SJSA1 (cell line): ENCODE data around the gene POM121L12. TPM values are rescaled to one million over a fixed set of nuclear protein-coding genes. Genes with fewer than 3 reads are reported as not detected.

Source experiments
- DNase-seq, 2 experiments: peaks; one replicate each; pipeline ENCODE4 v3.0.0-alpha.2; 2015 to 2020; ENCODE audit warnings: low spot score in 2 of 2, low read depth in 1 of 2
- H3K27ac ChIP-seq: fragments of 250-450 bp; sonication (Bioruptor Pico); 2 replicates; pipeline ENCODE4 v1.5.1; 2020; ENCODE audit warnings: mild to moderate bottlenecking, moderate library complexity
- H3K27me3 ChIP-seq: fragments of 250-450 bp; sonication (Bioruptor Pico); replicated peaks from 2 replicates; pipeline ENCODE4 v1.5.1; 2020; ENCODE audit warnings: mild to moderate bottlenecking, moderate library complexity
- H3K36me3 ChIP-seq: fragments of 250-450 bp; sonication (Bioruptor Pico); 2 replicates; pipeline ENCODE4 v1.5.1; 2020; ENCODE audit warnings: mild to moderate bottlenecking
- H3K4me1 ChIP-seq: fragments of 250-450 bp; sonication (Bioruptor Pico); replicated peaks from 2 replicates; pipeline ENCODE4 v1.6.1; 2021; ENCODE audit warnings: mild to moderate bottlenecking
- H3K4me3 ChIP-seq: fragments of 250-450 bp; sonication (Bioruptor Pico); 2 replicates; pipeline ENCODE4 v1.5.1; 2020; ENCODE audit warnings: mild to moderate bottlenecking
- H3K9me3 ChIP-seq: fragments of 250-450 bp; sonication (Bioruptor Pico); replicated peaks from 2 replicates; pipeline ENCODE4 v1.5.1; 2020; ENCODE audit warnings: mild to moderate bottlenecking
- total RNA-seq: library from RNA; depleted of rRNA; stranded (reverse); fragments of >200 nt; shearing (Covaris generic); gene quantifications from 2 replicates; pipeline ENCODE4 v1.2.3, GENCODE V29; 2014

The POM121L12 gene
- total RNA-seq, 1 experiment from 2014 or later, result not detected

GRCh38 chr7:53060066-53060465, 24.6 kb downstream of the POM121L12 start:
- Histone ChIP-seq H3K4me1 (no peaks in the 10 kb centered on the region), H3K27ac (no peak overlapping the region), H3K36me3 (no peaks in the 10 kb centered on the region), H3K9me3 (no peaks in the 10 kb centered on the region; the same call in 1 of the 2 replicates), H3K27me3 (no peaks in the 10 kb centered on the region), H3K4me3 (no peak overlapping the region)
- no peak for DNase-seq

GRCh38 chr7:53062796-53063195, 27.4 kb downstream of the POM121L12 start:
- DNase-seq, result no peak
- Histone ChIP-seq H3K36me3 (no peaks in the 10 kb centered on the region), H3K9me3 (no peaks in the 10 kb centered on the region; the same call in 1 of the 2 replicates)

GRCh38 chr7:53068673-53069072, 33.2 kb downstream of the POM121L12 start:
- Histone ChIP-seq H3K27me3 (no peaks in the 10 kb centered on the region), H3K9me3 (0 out of 2 replicates have a peak, but pooled peaks cover 2% of the 10 kb centered on the region), H3K4me3 (no peak overlapping the region), H3K27ac (no peak overlapping the region), H3K4me1 (no peaks in the 10 kb centered on the region), H3K36me3 (no peaks in the 10 kb centered on the region)
- no peak for DNase-seq

More at GRCh38 chr7:53062796-53063195, 27.4 kb downstream of the POM121L12 start:
- Histone ChIP-seq H3K27me3 (no peaks in the 10 kb centered on the region), H3K4me3 (no peak overlapping the region), H3K4me1 (no peaks in the 10 kb centered on the region), H3K27ac (no peak overlapping the region)

- H3K4me1 ChIP-seq, result no peaks in the 10 kb centered on the region
- DNase-seq, result no peak
- H3K27me3 ChIP-seq, result no peaks in the 10 kb centered on the region
- H3K36me3 ChIP-seq, result no peaks in the 10 kb centered on the region
- H3K27ac ChIP-seq, result no peak overlapping the region
- no peak overlapping the region for H3K4me3 ChIP-seq
- 0 out of 2 replicates have a peak, but pooled peaks cover 2% of the 10 kb centered on the region for H3K9me3 ChIP-seq
Observed at GRCh38 chr7:53070883-53071282, 35.5 kb downstream of the POM121L12 start.
